SW480 (cell line): ENCODE measurements around the gene ITPR2.

ENCODE experiments used
- DNase-seq: peaks from one replicate; pipeline ENCODE4 v3.0.0-alpha.2; 2016; ENCODE audit warnings: low spot score

Gene ITPR2

DNA sequence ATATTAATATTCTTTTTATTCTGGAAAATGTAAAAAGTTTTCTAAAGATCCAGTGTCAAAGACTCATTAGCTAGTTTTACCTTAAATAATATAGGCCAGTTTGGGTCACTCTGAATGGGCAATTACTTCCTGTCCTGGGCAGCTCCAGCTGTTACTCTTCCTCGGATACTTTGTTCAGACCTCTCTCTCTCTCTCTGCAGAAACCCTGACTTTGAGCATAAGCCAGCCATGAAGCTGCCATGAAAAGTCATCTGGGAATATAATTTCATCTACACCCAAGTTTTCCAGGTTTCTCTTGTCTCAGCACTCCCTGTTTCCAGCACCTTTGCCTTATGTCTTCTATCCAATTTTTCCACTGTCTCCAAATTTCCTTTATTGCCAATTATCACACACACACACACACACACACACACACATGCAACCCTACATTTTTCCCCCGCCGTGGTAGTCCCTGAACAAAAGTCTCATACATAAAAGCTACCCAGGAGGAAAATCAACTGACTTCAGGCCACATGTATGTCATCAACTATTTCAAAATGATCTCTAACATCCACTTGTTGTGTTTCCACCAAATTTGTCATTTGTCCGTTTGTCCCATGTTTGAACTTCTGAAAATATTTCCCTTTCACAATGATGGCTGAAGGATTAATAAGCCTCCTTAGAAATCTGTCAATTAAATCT is 319.5 kb downstream of the ITPR2 start:
- DNase-seq: no peak

DNA sequence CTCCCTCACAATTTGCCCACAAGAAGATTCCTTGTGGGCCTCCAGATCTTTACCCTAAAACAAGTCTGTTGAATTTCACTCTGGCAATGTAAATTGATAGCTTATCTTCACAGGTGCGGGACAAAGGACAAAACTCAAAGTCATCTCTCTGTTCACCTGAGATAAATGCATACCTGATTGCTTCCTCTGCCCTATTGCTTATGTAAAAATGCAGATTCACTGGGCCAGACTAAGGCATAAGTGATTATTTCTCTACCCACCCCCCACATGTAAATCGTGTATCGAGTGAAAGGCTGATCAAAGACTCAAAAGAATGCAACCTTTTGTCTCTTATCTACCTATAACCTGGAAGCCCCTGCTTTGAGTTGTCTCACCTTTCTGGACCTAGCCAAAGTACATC is 320.8 kb downstream of the ITPR2 start:
- DNase-seq: no peak

- no peak for DNase-seq
Measured at GRCh38 chr12:26510354-26510674, 322.7 kb downstream of the ITPR2 start.

GRCh38 chr12:26507613-26508012 is 325.4 kb downstream of the ITPR2 start:
- DNase-seq: no peak

DNA sequence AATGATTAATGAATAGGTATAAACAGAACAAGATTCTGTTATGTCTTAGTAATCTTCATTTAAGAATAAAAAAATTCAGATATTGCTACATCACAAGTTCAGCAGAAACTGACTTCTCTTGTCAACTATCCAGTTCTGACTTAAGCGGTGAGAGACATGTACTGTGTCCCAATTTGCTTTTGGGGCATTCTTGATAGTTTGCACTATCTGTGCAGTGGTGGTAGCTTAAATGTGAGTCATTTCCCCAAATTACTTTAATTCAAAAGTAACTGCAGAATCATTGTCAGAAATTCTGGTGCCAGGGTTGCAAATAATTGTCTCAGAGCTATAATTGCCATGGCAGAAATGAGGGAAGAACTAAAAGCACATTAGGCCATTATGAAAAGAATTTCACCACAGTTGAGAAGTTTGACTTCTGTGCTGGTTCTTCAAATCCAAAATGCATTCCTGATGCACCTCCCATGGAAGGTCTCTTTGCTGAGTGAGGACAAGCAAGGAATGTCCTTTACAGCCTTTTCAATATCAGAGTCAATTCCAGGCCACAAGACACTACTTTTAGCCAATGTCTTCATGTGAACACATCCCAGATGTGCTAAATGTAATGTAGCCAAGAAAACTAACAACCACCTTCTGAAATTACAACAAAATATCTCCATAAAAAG is 332.9 kb downstream of the ITPR2 start:
- no peak for DNase-seq

GRCh38 chr12:26496170-26496569 is 336.8 kb downstream of the ITPR2 start:
- DNase-seq: no peak

GRCh38 chr12:26493656-26494055 is 339.3 kb downstream of the ITPR2 start:
- DNase-seq: no peak

GRCh38 chr12:26492406-26492805 is 340.6 kb downstream of the ITPR2 start:
- no peak for DNase-seq

GRCh38 chr12:26489908-26490307 is 343.1 kb downstream of the ITPR2 start:
- DNase-seq: no peak

- no peak for DNase-seq
Measured at GRCh38 chr12:26488351-26488750, 344.6 kb downstream of the ITPR2 start.

- DNase-seq: no peak
Measured at GRCh38 chr12:26473291-26473690, 359.7 kb downstream of the ITPR2 start.

GRCh38 chr12:26471560-26471959 is 361.4 kb downstream of the ITPR2 start:
- DNase-seq: no peak

DNA sequence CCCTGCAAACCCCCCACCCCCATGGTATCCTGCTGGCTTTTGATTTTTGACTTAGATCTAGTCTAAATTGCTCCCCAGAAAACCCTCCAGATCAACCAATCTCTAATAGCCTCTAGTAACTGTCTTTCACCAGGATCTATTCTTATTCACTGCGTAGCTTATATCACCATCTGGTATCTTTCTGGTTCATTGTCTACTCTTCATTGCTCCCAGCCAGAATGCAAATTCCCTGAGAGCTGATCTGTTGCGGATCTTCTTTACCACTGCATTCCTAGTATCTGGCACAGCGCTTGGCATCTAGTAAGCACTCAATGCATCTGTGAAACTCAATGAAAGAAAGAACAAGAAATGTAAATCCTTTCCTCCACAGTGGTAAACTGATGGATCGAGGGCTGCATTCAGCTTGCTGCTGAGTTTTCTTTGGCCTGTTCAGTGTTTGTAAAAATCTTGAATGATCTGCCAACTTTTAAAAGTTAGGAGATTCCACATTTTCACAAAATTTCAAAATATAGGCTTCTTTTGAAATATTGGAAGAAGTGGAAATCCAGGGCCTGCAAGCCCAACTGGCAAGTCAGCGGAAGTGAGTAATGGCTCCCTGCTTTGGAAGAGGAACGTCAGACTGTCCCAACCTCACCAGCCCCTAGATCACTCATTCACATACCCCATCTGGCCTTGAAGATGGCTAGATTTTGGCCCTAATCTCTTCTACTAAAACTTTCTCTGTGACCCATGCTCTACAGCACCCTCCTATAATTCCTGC is 363.4 kb downstream of the ITPR2 start:
- no peak for DNase-seq

GRCh38 chr12:26467351-26467750 is 365.6 kb downstream of the ITPR2 start:
- no peak for DNase-seq

GRCh38 chr12:26466726-26467125 is 366.3 kb downstream of the ITPR2 start:
- no peak for DNase-seq

DNA sequence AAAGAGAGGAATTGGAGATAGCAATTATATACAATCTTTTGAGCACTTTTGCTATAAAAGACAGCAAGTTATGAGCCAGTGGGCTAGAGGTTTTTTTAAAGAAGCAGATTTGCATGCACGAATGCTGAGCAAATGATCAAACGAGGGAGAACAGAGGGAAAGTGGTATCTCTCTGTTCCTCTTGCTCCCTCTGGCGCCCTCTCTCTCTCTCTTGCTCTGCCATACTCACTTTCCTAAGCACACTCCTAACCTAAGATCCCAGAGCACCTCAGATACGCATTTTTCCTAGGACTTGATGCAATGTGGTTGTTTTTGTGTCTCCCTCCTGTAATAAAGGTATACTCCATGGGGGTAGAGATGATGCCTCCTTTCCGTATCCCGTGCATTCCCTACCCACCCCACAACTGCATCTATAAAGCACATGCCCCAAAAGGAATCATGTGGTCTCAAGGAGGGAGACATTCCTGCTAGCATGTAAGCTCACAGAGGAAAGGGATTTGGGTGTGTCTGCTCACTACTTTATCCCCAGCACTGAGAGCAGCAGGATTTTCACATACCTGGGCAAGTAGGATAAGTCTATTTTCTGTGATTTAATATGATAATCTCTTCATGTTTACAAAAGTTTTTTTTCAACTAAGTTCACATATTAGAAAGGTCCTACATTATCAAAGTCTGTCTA is 367.4 kb downstream of the ITPR2 start:
- DNase-seq: no peak

DNA sequence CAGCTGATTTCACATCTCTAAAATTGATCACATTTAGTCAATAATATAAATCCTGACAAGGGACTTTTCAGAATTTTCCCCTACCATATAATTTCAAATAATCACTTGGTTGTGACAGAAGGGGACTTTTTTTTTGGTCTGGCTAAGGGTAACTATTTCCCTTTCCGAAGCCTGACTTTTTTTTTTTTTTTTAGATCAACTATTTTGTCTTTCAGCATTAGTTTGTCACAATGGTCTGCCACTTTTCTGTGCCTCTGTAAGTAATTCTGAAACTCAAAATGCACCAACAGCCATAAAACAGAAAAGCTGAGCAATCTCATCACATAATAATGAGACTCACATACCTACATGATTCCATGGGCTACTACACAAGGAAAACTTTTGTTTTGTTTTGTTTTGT is 371.2 kb downstream of the ITPR2 start:
- DNase-seq: no peak

DNA sequence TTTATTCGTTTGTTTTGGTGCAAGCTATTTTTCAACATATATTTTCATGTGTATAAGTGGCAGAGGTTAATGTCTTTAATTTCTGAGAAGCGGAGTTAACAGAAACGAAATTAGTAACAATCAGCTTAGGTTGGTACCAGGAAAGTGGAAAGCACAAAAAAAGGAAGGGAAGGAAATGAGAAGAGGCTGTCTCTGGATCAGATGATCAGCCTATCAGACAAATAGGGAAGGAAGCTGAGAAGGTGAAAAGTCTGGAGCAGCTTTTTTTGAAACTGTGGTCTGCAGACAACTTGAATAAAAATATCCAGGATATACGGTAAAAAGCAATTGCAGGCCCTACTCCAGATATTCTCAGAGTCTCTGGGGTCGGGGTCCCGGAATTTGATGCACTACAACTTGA is 372.6 kb downstream of the ITPR2 start:
- DNase-seq: no peak

- no peak for DNase-seq
Measured at GRCh38 chr12:26455936-26456574, 376.9 kb downstream of the ITPR2 start.

DNA sequence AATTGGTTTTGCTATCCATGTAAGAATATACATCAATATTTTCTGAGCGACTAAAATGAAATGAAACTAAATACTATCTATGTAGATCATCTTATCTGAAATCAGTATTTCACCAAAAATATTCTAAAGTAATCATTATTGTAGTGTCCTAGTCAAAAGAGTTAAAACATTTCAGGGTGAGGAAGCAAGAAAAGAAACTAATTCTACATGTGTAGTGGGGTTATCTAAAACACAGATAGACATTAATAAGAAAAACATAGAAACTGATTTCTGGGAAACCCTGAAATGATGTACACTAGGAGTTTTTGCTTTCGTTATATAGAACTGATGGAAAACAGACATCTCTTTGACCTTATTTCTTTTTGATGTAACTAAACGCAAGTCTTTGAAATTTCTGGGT is 379.7 kb downstream of the ITPR2 start:
- no peak for DNase-seq

GRCh38 chr12:26452511-26452910 is 380.5 kb downstream of the ITPR2 start:
- no peak for DNase-seq

GRCh38 chr12:26451763-26452162 is 381.2 kb downstream of the ITPR2 start:
- DNase-seq: no peak
